HG03342 (cell line): ENCODE results near the gene MROH7.

Source experiments
- ATAC-seq: cut with Tn5 transposase; IDR thresholded peaks from one replicate; pipeline ENCODE4 v1.9.1; 2021; ENCODE audit warnings: mild to moderate bottlenecking, moderate library complexity; ENCODE audit not compliant: unreplicated experiment

MROH7 gene

GRCh38 chr1:54640863-54641836 lies at the start of gene MROH7:
TSS of gene MROH7 (plus strand) at chr1:54641786. CDS start at chr1:54652927, 11,141 bp downstream.
- ATAC-seq: no peak

GRCh38 chr1:54593571-54594160 lies 47.9 kb upstream of the MROH7 start:
- ATAC-seq: no peak

- ATAC-seq: no peak
Observed at GRCh38 chr1:54594463-54594862, 47.1 kb upstream of the MROH7 start.

- ATAC-seq: no peak
Observed at GRCh38 chr1:54595956-54596498, 45.6 kb upstream of the MROH7 start.

DNA sequence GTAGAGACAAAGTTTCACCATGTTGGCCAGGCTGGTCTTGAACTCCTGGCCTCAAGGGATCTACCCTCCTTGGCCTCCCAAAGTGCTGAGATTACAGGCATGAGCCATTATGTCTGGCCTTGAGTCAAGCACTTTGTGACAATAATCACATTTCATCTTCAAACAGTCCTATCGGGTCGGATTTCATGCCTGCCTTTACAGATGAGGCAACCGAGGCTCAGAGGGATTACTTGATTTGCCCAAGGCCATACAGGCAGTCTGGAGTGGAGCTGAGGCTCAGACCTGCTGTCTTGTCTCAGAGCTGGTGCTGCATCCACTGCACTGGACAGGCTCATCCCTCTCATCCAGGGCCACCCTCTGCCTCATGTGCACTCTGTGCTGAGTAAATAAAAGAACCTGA lies 44.8 kb upstream of the MROH7 start:
- ATAC-seq: no peak

- no peak for ATAC-seq
Observed at GRCh38 chr1:54597455-54598030, 44.0 kb upstream of the MROH7 start.

GRCh38 chr1:54599211-54599823 lies 42.3 kb upstream of the MROH7 start:
- no peak for ATAC-seq

- no peak for ATAC-seq
Observed at GRCh38 chr1:54600947-54601721, 40.5 kb upstream of the MROH7 start.

GRCh38 chr1:54601730-54602129 lies 39.9 kb upstream of the MROH7 start:
- no peak for ATAC-seq

- ATAC-seq: no peak
Observed at GRCh38 chr1:54602554-54602953, 39.0 kb upstream of the MROH7 start.

DNA sequence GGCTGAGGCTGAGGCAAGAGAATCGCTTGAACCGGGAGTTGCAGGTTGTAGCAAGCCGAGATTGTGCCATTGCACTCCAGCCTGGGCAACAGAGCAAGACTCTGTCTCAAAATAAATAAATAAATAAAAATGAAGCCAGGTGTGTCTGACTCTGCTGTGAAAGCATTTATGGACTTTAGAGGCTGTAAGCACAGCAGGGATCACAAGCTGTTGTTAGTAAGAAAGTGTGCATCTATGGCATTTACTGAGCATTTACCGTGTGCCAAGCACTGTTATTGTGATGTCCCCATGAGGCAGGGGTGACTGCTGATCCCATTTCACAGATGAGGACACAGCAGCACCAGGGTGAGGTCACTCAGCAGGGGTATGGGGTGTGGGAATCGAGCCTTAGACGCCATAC lies 38.3 kb upstream of the MROH7 start:
- ATAC-seq: no peak

GRCh38 chr1:54604051-54604450 lies 37.5 kb upstream of the MROH7 start:
- ATAC-seq: no peak

DNA sequence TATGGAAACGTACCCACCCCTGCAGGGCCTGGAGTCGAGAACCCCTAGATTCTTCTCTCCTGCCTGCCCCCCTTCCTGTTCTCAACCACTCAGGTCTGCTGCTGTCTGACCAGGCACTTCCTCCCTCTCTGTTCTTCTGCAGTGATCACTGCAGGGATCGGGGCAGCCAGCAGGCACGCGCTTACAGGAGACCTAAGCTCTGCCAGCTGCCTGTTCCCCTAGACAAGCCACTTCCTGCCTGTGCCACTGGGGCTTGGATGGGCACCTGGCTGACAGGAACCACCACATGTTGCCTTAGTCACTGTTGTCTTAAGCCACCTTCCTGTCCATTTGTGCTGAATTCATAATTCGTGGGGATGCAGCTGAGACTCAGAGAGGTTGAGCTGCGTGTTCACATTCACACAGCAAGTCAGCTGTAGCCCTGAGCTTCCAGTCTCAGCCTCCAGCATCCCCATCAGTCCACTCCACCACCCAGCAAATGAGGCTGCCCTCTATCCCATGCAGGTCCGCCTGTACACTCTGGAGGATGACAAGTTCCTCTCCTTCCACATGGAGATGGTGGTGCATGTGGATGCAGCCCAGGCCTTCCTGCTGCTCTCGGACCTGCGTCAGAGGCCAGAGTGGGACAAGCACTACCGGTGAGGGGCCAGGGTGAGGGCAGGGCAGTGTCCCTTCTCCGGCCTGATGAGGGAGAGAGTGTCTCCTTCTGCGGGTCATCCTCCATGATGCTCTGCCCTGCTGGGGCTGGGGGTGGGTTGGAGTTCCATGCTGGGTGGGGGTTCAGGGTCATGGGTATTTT lies 36.8 kb upstream of the MROH7 start:
- no peak for ATAC-seq

DNA sequence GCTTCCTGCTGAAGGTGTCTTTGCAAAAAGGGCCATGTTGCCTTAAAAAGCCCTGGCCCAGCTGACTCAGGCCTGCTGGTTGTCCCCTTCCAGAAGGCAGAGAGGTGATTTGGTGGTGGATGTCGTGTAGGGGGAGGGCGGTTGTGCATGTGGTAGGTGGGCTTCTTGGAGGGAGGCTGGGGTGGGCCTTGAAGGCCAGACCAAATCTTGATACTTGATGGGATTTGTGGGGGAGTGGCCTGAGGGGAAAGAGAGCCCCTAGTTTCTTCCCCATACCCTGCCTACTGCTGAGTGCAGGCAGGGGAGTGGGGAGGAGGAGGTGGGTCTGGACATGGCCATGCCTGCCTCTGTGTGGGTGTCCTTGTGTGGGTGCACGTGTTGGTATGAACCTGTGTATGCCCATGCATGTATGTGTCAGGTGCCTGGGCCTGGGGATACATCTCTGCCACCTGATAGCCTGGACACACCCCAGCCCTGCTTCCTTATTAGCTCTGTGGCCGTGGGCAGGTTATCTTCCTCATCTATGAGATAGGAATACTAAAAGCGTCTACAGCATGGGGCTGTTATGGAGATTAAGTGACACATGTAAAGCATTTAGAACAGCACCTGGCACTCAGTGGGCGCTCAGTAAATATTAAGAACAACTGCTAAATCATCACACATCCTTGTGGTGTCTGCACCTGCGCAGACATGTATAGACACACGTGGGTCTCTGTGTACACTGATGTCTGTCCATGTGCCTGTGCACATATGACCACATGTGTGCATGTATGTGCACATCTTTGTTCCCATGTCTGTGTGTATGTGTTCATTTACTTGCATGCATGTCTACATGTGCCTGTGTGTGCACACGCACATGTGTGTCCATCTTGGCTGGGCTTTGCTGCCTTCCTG lies 35.2 kb upstream of the MROH7 start:
- ATAC-seq: no peak

- ATAC-seq: no peak
Observed at GRCh38 chr1:54606990-54607325, 34.6 kb upstream of the MROH7 start.

DNA sequence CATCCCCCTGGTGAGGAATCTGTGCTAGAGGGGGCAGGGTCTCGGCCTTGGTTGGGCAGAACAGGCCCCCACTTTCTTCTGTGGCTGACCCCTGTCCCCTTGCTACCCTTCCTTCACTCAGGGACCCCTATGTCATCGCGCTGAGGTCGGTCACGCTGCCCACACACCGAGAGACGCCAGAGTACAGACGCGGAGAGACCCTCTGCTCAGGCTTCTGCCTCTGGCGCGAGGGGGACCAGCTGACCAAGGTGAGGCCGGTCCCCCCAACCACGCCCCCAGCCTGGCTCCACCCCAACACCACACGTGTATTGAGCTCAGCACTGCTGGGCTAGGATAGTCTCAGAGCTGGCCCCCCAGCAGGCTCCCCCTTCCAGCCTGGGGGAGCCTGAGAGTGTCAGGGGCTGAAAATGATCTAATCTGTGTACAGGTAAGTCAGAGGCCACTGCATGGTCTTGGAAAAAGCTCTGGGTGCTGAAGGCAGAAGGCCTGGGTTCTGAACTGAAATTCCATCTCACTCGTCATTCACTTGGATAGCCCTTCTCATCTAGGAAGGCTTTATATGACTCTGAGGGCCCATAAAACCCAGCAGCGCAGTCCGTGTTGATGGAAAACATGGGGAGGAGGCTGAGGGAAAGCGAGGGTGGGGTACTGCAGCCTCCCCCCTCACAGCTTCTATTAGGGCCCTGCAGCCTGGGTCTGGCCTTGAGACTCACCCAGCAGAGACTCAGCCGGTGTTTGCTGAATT lies 33.6 kb upstream of the MROH7 start:
- ATAC-seq: no peak

DNA sequence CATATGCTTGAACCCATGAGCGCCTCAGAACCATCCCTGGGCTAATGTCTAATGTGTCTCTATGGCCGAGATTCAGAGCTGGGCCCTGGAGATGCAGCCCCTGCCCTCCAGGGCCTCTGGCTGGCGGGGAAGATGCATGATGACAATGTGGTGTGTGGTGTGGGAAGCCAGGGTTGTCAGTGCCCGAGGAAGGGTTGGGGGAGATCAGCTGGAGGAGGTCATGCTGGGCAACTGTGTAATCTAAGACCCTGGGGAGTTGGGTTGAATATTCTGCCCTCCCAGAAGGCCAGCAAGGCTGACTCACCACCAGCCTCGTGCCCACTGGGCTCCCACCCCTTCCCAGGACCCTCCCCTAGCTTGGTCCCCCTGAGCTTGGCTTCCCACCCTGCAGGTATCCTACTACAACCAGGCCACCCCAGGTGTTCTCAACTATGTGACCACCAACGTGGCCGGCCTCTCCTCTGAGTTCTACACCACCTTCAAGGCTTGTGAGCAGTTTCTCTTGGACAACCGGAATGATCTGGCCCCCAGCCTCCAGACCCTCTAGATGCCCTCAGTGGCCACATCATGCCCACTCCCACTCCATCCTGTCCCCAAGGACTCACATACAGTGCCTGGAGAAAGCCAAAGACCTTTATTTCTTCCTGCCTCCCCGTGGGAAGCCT lies 32.9 kb upstream of the MROH7 start:
- ATAC-seq: no peak
